Right atrium auricular region (tissue), 2 donors: ENCODE results near the gene OR10AD1. TPM values are rescaled to one million over a fixed set of nuclear protein-coding genes. Genes with fewer than 3 reads are reported as not detected.

Experiments
- DNase-seq: peaks from one replicate; pipeline ENCODE4 v3.0.0-alpha.2; 2019; ENCODE audit warnings: low spot score
- H3K27ac ChIP-seq, 2 donors: fragments of 200-600 bp; sonication (generic); 1 replicate in 1 of 2; 2 replicates in 1 of 2; pipeline ENCODE4 v1.5.1; 2016 to 2019
- H3K27me3 ChIP-seq, 2 donors: fragments of 200-600 bp; sonication (generic); one replicate each; pipeline versions ENCODE4 v1.5.1 to v1.6.0; 2017 to 2019
- H3K36me3 ChIP-seq: fragments of 200-600 bp; sonication (generic); one replicate; pipeline ENCODE4 v1.5.1; 2016
- H3K4me1 ChIP-seq, 2 donors: fragments of 200-600 bp; sonication (generic); one replicate each; pipeline versions ENCODE4 v1.5.1 to v1.6.0; 2017 to 2019
- H3K4me3 ChIP-seq, 2 donors: fragments of 200-600 bp; sonication (generic); 1 replicate in 1 of 2; 2 replicates in 1 of 2; pipeline ENCODE4 v1.5.1; 2017 to 2019; ENCODE audit warnings: mild to moderate bottlenecking in 1 of 2, moderate library complexity in 1 of 2
- H3K9me3 ChIP-seq, 2 donors: fragments of 200-600 bp; sonication (generic); one replicate each; pipeline ENCODE4 v1.5.1; 2019
- total RNA-seq, 2 donors: library from RNA; depleted of rRNA; stranded (reverse); fragments of >200 nt; gene quantifications; one replicate each; pipeline ENCODE4 v1.1.0, GENCODE V29; 2016
- TF ChIP-seq, protein P1 (sequence below), 2 donors: fragments of 200-600 bp; sonication (generic); IDR thresholded peaks; one replicate each; pipeline ENCODE4 v1.5.1; 2019; ENCODE audit warnings: antibody characterized with exemption in 2 of 2

The OR10AD1 gene
- total RNA-seq, 2 donors from 2014 or later: not detected

DNA sequence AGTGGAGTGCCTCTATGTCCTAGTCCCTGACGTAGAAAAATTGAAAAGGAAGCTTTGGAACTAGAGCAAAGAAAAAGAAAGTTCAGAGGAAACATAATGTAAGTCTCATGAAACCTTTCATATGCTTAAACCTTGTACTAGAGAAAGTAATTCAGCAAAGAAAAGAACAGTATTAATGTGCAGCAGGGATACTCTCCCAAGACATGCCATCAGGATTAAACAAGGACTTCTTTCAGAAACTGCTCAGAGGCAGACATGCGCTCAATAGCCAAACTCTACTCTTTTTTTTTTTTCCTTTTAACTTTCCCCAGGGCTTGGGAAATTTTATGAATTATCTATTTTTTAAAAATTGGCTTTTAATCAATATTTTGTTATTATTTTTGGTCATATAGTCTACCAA, 38.6 kb downstream of the OR10AD1 start:
- H3K27me3 ChIP-seq: no peaks in the 10 kb centered on the region
- DNase-seq: no peak
- no peaks in the 10 kb centered on the region for H3K4me1 ChIP-seq
- H3K4me3 ChIP-seq: no peak overlapping the region
- no peaks in the 10 kb centered on the region for H3K9me3 ChIP-seq
- no peaks in the 10 kb centered on the region for H3K36me3 ChIP-seq
- TF ChIP-seq, protein P1, sequence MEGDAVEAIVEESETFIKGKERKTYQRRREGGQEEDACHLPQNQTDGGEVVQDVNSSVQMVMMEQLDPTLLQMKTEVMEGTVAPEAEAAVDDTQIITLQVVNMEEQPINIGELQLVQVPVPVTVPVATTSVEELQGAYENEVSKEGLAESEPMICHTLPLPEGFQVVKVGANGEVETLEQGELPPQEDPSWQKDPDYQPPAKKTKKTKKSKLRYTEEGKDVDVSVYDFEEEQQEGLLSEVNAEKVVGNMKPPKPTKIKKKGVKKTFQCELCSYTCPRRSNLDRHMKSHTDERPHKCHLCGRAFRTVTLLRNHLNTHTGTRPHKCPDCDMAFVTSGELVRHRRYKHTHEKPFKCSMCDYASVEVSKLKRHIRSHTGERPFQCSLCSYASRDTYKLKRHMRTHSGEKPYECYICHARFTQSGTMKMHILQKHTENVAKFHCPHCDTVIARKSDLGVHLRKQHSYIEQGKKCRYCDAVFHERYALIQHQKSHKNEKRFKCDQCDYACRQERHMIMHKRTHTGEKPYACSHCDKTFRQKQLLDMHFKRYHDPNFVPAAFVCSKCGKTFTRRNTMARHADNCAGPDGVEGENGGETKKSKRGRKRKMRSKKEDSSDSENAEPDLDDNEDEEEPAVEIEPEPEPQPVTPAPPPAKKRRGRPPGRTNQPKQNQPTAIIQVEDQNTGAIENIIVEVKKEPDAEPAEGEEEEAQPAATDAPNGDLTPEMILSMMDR (IDR thresholded peaks at IDR 0.05): no peak
- H3K27ac ChIP-seq: no peak overlapping the region

DNA sequence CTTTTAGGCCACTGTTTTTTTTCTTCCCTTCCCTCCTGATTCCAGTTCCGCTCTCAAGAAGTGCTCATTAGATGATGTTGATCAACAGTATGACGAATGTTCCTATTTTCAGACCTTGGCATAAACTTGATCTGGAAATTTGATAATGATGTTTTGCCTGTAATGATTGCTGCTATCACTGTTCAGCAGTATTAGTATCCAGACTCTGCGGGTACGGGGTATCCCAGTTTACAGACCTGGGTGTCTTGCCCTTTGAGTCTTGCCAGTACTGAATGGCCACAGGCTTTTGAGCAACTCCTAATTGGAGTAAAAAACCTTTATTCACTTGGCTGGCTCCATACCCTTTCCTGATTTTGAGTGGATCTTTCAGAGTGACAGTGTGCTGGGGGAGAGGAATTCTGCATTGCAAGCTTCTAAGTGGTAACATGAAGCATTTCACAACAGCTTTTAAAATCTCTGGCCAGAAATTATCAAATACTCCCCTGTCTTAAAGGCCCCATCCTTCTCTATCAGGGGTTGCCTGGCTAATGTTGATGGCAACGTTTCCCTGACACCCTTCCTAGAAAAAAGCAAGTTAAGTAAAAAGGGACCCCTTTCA, 39.8 kb downstream of the OR10AD1 start:
- peaks cover 0 to under 1% of the 10 kb centered on the region in 2 donors for H3K4me1 ChIP-seq
- no peak overlapping the region for H3K27ac ChIP-seq
- TF ChIP-seq, protein P1 (IDR thresholded peaks at IDR 0.05): no peak
- H3K9me3 ChIP-seq: no peaks in the 10 kb centered on the region
- no peaks in the 10 kb centered on the region for H3K27me3 ChIP-seq
- no peak overlapping the region for H3K4me3 ChIP-seq
- H3K36me3 ChIP-seq: no peaks in the 10 kb centered on the region
- no peak for DNase-seq

DNA sequence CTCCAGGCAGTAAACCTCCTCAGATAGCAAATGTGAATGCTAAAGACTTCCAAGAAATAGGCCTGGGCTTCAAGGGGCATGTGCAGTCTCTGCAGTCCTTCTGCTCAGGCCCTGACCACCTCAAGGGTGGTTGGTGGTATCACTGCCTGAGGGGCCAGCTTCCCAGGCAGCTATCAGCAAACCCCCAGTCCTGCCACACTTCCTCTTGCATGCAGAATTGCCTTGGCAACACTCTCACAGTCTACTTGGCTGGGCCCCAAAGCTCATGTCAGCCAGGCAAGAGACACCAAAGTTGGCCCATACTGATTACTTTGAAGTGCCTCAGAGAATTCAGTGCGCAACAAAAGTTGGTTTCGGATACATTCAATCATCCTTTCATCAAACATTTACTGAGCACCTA, 42.3 kb downstream of the OR10AD1 start:
- Histone ChIP-seq H3K9me3 (no peaks in the 10 kb centered on the region), H3K36me3 (no peaks in the 10 kb centered on the region), H3K4me3 (no peak overlapping the region), H3K27ac (peak overlapping the region in 1 of 2 donors; percentile 12), H3K4me1 (peaks cover 0 to 17% of the 10 kb centered on the region in 2 donors), H3K27me3 (no peaks in the 10 kb centered on the region)
- TF ChIP-seq, protein P1 (IDR thresholded peaks at IDR 0.05): no peak
- no peak for DNase-seq

DNA sequence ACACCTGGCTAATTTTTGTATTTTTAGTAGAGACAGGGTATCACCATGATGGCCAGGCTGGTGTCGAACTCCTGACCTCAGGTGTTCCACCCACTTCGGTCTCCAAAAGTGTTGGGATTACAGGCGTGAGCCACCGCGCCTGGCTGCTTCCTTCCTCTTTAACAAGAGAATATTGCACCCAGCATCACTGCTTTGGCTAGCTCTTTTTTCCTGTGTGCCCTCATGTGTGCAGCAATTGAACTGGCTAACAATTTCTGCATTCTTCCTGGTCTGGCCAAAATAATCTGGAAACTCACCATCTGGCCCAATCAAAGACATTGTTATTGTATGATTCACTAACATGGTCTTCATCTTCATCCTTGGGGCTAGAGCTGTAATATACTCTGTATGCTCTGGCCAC, 43.0 kb downstream of the OR10AD1 start:
- TF ChIP-seq, protein P1 (IDR thresholded peaks at IDR 0.05): no peak
- Histone ChIP-seq H3K27me3 (no peaks in the 10 kb centered on the region), H3K27ac (no peak overlapping the region), H3K4me1 (peaks cover 0 to 18% of the 10 kb centered on the region in 2 donors), H3K4me3 (no peak overlapping the region), H3K9me3 (no peaks in the 10 kb centered on the region), H3K36me3 (no peaks in the 10 kb centered on the region)
- DNase-seq: no peak

DNA sequence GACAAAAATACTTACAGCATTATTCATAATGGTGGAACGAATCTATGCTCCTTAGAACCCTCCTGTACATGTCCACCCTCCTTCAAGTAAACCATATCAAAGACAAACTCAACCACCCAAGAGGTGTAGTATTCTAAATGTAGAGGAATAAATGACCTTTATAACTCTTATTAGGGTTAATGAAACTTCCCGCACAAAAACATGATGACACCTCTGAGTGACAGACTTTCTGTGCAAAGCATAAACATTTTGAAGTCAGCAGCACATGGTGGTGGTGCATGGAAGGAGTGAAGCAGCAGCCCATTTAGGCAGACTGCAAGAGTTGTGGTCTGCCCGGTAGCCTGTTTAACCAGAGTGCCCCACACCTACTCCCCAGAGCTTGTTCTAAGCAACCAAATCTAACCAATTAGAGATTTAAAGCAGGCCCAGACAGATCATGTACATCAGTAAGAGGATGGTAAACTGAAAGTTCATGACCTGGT, 45.2 kb downstream of the OR10AD1 start:
- Histone ChIP-seq H3K27ac (peak overlapping the region; percentile 80 to 89), H3K9me3 (no peaks in the 10 kb centered on the region), H3K27me3 (no peaks in the 10 kb centered on the region), H3K36me3 (peaks cover 4% of the 10 kb centered on the region), H3K4me3 (peak overlapping the region; percentile 60 to 67), H3K4me1 (peaks cover 0 to 27% of the 10 kb centered on the region in 2 donors)
- TF ChIP-seq, protein P1 (IDR thresholded peaks at IDR 0.05): no peak
- DNase-seq: no peak
